NCI-H146 (cell line): ENCODE data around the gene TIPARP.
A peak's percentile ranks its signal among the peaks of the same experiment; 100 is the strongest.

ENCODE experiments used
- DNase-seq: peaks from one replicate; lab custom pipeline; 2025; lab: John Stamatoyannopoulos, UW

Gene TIPARP

GRCh38 chr3:156676768-156677479, 2.5 kb downstream of the TIPARP start:
- DNase-seq: no peak

DNA sequence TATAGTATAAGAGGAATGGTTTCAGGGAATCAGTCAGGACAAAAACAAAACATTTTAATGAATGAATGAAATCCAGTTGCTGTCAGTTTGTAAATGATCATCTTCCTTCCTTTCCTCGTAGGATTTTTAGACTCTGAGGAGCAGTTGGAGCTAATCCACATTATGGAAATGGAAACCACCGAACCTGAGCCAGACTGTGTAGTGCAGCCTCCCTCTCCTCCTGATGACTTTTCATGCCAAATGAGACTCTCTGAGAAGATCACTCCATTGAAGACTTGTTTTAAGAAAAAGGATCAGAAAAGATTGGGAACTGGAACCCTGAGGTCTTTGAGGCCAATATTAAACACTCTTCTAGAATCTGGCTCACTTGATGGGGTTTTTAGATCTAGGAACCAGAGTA, 3.1 kb downstream of the TIPARP start:
- no peak for DNase-seq

DNA sequence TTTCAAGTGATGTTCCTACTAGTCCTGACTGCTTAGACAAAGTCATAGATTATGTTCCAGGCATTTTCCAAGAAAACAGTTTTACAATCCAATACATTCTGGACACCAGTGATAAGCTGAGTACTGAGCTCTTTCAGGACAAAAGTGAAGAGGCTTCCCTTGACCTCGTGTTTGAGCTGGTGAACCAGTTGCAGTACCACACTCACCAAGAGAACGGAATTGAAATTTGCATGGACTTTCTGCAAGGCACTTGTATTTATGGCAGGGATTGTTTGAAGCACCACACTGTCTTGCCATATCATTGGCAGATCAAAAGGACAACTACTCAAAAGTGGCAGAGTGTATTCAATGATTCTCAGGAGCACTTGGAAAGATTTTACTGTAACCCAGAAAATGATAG, 3.8 kb downstream of the TIPARP start:
- DNase-seq: no peak

GRCh38 chr3:156680243-156680914, 6.0 kb downstream of the TIPARP start:
- no peak for DNase-seq

- peak; percentile 95 for DNase-seq
Observed at GRCh38 chr3:156681002-156681401, 6.6 kb downstream of the TIPARP start.

DNA sequence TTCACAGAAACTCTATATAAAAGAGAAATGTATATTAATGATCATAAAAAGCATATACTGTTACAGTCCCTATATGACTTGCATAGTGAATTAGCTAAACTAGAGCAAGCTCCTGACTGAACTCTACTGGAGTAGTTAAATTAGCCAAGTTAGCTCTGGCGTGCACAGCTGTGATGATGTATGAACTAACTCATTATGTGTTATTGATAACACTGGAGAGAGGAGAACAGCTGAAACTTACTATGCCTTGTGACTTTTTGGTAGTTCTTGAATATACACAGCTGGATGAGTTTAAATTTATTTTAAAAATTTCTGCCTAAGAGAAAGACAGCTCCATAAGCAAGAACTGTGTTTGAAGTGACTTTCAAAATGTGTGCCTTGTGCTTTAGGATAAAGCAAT, 8.1 kb downstream of the TIPARP start:
- peak; percentile 35 for DNase-seq

DNA sequence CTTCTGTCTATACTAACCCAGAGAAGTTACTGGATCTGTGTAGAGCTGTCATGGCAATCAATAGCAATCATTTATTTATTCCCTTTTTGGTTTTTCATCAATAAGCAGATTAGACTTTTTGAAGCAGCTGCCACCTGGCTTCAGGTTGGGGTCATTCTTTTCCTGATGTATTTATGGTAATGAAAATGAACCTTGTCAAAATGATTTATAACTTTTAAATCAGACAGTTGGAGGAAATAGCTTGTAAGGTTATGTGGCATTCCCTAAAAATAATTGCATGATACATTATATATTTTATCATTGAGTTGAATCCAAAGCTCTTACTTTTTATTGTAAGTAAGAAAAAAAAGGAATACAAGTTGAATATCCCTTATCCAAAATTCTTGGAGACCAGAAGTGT, 8.6 kb downstream of the TIPARP start:
- DNase-seq: peak; percentile 23

- no peak for DNase-seq
Observed at GRCh38 chr3:156685198-156685597, 10.8 kb downstream of the TIPARP start.

GRCh38 chr3:156685752-156686151, 11.4 kb downstream of the TIPARP start:
- DNase-seq: peak; percentile 80

- no peak for DNase-seq
Observed at GRCh38 chr3:156687023-156687422, 12.6 kb downstream of the TIPARP start.

DNA sequence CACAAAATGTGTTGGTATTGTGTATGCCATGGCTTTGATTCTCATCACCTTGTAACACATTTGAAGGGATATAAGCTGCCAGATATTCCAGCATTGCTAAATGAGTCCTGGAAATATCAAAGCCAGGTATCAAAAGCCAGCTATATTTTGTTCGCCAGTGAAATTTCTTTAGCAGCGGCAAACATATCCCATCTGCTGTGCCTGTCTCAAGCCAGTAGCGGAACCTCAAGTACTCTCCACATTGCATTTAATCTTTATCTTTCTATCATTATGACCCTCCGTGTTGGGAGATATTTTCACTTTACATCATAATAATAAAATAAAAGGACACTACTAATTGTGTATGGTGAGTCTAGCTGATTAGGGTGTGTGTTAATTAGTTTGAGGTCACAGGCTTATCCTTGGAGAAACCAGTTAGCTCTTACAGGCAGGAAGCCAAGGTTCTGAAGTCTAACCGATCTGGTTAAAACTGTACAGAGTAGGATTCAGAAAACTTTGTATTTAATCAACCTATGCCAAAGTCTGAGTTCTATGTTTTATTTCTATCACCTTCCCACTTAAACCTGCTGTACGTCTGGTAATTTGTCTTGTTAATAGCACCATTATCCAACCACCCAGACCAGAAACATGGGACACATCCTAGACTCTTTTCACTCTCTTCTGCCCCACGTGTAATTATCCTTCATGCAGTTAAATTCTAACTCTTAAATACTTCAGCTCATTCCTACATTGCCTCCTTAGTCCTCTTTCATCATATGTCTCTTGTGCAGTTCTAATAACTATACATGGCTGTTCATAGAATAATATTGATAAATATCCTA, 14.5 kb downstream of the TIPARP start:
- no peak for DNase-seq

- DNase-seq: peak; percentile 94
Observed at GRCh38 chr3:156689608-156690007, 15.2 kb downstream of the TIPARP start.

GRCh38 chr3:156691920-156692319, 17.5 kb downstream of the TIPARP start:
- no peak for DNase-seq

GRCh38 chr3:156693166-156693565, 18.8 kb downstream of the TIPARP start:
- no peak for DNase-seq

DNA sequence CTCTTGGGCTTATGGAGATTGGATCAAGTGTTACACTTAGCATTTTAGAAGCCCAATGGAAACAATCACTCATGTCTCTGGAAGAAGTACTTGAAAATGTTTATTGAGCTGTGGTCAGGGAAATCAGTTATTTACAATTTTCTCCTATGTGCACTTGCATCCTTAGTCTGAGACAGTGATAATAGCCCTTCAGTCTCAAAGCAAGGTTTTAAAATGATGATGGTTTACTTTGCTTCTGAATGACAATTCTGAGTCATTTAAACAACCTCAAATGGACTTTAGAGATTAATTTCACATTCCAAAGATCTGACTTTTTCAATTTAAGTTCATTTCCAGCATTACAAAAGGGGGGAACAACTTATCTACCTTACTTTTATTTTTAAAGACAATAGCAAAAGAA, 20.1 kb downstream of the TIPARP start:
- no peak for DNase-seq

- no peak for DNase-seq
Observed at GRCh38 chr3:156702367-156702766, 28.0 kb downstream of the TIPARP start.

DNA sequence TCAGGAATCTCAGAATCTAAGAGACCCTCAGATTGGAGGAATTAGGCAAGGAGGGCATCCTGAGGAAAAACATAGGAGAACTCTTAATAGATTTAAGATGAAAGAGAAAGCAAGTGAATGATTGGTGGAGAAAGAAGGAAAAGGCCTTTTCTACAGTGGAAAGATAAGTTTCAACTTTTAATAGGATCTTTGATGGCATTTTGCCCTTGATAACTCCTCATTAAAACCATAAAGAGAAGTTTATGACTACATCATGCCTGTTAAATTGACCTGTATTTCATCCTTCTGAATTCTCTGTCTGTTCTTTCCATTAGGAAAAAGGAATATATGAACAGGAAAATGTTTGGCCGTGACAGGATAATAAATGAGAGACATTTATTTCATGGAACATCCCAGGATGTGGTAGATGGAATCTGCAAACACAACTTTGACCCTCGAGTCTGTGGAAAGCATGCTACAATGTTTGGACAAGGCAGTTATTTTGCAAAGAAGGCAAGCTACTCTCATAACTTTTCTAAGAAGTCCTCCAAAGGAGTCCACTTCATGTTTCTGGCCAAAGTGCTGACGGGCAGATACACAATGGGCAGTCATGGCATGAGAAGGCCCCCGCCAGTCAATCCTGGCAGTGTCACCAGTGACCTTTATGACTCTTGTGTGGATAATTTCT, 30.1 kb downstream of the TIPARP start:
- DNase-seq: no peak

GRCh38 chr3:156705761-156706616, 31.6 kb downstream of the TIPARP start:
- no peak for DNase-seq

DNA sequence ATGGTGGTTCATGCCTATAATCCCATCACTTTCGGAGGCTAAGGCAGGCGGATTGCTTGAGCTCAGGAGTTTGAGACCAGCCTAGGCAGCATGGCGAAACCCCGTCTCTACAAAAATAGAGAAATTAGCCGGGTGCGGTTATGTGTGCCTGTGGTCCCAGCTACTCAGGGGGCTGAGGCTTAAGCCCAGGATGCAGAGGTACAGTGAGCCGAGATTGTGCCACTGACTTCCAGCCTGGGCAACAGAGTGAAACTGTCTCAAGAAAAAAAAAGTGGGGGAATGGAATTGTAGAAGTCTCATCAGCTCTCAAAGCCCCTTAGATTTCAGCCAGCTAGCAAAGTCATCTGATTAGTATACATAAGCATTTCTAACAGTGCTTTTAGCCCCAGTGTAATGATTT, 33.2 kb downstream of the TIPARP start:
- no peak for DNase-seq

- no peak for DNase-seq
Observed at GRCh38 chr3:156710429-156710828, 36.0 kb downstream of the TIPARP start.

DNA sequence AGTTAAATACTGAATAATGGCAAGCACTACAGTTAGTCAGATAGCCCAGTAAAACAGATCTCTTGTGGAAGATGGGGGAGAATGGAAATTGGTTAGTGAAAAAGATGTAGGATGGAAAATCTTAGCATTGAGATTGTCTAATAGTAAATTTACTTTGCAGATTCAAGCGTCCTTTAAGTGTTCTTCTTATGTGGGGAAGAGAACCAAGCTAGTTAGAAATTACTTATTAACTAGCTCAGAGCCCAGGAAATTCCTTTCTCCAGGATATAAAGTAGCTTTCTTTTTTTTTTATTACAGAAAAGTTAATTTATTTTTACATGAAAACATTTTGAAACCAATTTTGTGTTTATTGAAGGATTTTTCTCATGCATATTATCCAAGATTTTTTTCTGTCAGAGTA, 36.7 kb downstream of the TIPARP start:
- no peak for DNase-seq
